RKO (cell line): ENCODE measurements around the gene KRTAP5-5.
"Not testable (repeated sequence)": the region's sequence is repeated elsewhere in the genome, so short reads cannot be mapped to it uniquely, and the experiment has no call there.

Experiments
- DNase-seq: peaks from one replicate; pipeline ENCODE4 v3.0.0-alpha.2; 2016; ENCODE audit warnings: low spot score

KRTAP5-5 gene

GRCh38 chr11:1656670-1657069 lies 27.1 kb downstream of the KRTAP5-5 start:
- DNase-seq: no peak

GRCh38 chr11:1659506-1659905 lies 29.9 kb downstream of the KRTAP5-5 start:
- no peak for DNase-seq

GRCh38 chr11:1660111-1660867 lies 30.7 kb downstream of the KRTAP5-5 start:
- DNase-seq: no peak

- not testable (repeated sequence) for DNase-seq
These were observed 32.1 kb downstream of the KRTAP5-5 start for GRCh38 chr11:1661454-1662269.

GRCh38 chr11:1662699-1663283 lies 33.2 kb downstream of the KRTAP5-5 start:
- not testable (repeated sequence) for DNase-seq

GRCh38 chr11:1665313-1665712 lies 35.7 kb downstream of the KRTAP5-5 start:
- no peak for DNase-seq

- DNase-seq: no peak
These were observed 37.7 kb downstream of the KRTAP5-5 start for GRCh38 chr11:1667121-1667850.

- no peak for DNase-seq
These were observed 38.3 kb downstream of the KRTAP5-5 start for GRCh38 chr11:1667906-1668305.

- DNase-seq: no peak
These were observed 39.4 kb downstream of the KRTAP5-5 start for GRCh38 chr11:1668911-1669473.

GRCh38 chr11:1669546-1670218 lies 40.1 kb downstream of the KRTAP5-5 start:
- DNase-seq: no peak

GRCh38 chr11:1670457-1670856 lies 40.9 kb downstream of the KRTAP5-5 start:
- not testable (repeated sequence) for DNase-seq

GRCh38 chr11:1670905-1671371 lies 41.4 kb downstream of the KRTAP5-5 start:
- no peak for DNase-seq

GRCh38 chr11:1671658-1672057 lies 42.1 kb downstream of the KRTAP5-5 start:
- no peak for DNase-seq

- no peak for DNase-seq
These were observed 43.2 kb downstream of the KRTAP5-5 start for GRCh38 chr11:1672613-1673350.

- DNase-seq: no peak
These were observed 44.0 kb downstream of the KRTAP5-5 start for GRCh38 chr11:1673446-1674172.

GRCh38 chr11:1674173-1675131 lies 44.9 kb downstream of the KRTAP5-5 start:
- no peak for DNase-seq

GRCh38 chr11:1675536-1676228 lies 46.1 kb downstream of the KRTAP5-5 start:
- no peak for DNase-seq

GRCh38 chr11:1676229-1676740 lies 46.7 kb downstream of the KRTAP5-5 start:
- DNase-seq: no peak
